Stimulated activated CD4-positive, alpha-beta T cell treated with anti-CD3 and anti-CD28 coated beads, Interleukin-4, amount 100 ng/mL, for 48 hours (primary cell): Measurements from ENCODE around the gene LAMC1.

Experiments used
- DNase-seq, 2 donors: peaks; one replicate each; pipeline ENCODE4 v3.0.0-alpha.2; 2020; ENCODE audit warnings: low read depth in 2 of 2

The LAMC1 gene

GRCh38 chr1:183080406-183080805 lies 57.2 kb downstream of the LAMC1 start:
- DNase-seq, result no peak

- no peak for DNase-seq
Measured at GRCh38 chr1:183081402-183082120, 58.3 kb downstream of the LAMC1 start.

DNA sequence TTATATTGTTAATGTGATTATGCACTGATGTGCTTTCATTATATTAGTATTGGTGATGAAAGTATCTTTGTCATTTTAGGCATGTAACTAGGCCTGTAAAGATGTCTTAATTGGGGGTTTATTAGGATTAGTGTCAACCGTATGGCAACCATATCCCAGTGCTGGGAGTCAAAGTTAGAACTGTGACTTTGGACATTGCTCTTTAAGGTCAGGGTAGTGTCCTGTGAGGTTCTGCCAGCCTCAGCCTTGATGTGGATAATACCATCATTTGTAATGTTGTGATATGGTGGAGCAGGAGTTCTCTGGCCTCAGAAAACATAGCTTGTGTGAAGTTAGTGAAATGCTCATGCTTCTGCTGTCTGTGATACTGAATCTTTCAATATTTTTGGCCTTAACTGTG lies 59.4 kb downstream of the LAMC1 start:
- no peak for DNase-seq

GRCh38 chr1:183087001-183087400 lies 63.8 kb downstream of the LAMC1 start:
- no peak for DNase-seq

DNA sequence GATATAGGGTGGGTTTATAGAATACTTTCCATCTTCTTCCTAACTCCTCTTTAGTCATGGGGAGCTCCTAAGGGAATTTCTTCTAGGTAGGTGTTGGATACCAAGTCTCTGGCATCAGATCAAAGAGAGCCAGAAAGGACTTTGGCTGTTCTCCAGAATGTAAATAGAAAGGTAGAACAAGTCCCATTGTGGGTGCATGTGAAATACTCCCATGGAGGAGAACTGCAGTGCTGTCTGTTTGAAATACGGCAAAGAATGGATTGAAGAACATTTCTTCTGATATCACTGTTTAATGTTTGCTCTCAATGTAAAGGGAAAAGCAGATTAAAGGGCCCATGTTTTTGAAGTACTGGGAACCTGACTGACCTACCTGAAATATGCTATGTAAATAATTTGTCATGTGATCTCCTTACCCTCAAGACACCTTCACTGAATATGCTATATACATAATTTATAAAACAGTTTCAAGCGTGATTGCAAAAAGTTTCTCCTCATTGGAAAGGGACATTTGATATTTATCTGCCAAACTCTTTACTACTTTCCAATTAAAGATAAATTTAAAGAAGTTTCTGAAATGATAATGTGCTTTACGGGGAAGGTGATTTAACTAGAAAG lies 65.9 kb downstream of the LAMC1 start:
- DNase-seq, result no peak

DNA sequence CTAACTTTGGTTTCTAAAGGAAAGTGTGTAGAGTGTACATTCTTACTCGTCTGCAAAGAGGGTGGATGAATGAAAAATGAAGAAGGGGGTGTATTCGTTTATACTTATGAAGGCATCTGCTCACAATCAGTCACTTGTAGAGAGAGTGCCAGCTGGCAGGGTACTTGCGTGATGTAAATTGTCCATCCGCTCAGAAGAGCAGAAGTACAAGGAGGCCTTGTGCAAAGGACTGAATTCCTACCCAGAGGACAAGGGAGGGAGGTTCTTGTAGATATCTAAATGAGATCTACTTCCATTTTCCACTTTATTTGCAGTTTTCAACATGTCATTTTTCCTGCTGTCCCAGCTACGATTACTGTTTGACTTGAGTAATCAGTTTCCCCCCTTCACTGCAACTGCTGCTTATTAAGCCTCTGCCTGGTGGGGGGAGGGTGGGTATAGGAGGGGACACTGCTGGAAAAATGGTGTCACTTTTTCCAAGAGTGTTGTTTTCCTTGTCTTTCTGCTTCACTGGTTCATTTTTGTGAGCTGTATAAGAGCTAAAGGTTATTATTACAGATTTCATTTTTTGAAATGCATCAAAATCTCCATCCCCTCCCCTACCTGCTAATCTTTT lies 67.3 kb downstream of the LAMC1 start:
- no peak for DNase-seq

DNA sequence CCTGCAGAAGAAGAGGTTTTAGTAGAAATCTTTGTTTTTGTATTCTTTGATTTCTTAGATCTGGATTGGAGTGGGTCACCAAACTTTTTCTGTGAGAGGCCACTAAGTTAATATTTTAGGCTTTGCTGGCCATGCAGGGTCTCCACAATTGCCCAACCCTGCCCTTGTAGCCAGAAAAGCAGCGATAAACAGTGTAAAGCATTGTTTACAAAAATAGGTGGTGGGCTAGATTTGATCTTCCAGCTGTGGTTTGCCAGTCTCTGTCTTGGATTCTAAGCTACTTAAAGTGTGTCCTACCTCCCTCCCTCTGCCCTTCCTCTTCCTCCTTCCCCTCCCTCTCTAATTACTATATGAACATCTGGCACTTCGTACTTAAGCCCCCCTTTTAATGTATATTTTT lies 68.0 kb downstream of the LAMC1 start:
- no peak for DNase-seq

GRCh38 chr1:183092350-183092749 lies 69.1 kb downstream of the LAMC1 start:
- no peak for DNase-seq

DNA sequence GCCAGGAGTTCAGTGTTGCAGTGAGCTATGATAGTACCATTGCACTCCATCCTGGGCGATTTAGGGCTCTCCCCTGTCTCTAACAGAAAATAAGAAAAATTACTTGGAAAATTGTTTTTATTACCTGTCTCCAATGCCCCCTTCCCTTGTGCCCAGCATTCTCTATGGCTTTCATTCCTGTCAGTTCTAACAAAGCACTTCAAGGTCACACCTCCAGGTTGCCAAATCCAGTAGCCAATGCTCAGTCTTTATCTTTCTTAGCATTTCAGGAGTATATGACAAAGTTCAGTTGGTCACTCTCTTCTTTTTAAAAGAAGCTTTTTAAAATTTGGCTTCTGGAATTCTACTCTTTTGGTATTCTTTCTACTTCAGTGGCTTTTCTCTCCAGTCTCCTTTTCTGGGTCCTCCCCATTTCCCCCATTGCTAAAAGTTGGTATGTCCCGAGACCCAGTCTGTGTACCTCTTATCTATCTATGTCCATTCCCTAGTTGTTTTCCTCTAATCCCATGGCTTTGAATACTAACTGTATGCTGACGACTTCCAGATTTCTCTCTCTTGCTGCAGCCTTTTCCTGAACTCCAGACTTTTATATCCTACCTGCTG lies 69.9 kb downstream of the LAMC1 start:
- DNase-seq, result no peak

GRCh38 chr1:183093786-183094298 lies 70.6 kb downstream of the LAMC1 start:
- DNase-seq, result no peak

GRCh38 chr1:183094351-183094750 lies 71.1 kb downstream of the LAMC1 start:
- DNase-seq, result no peak

DNA sequence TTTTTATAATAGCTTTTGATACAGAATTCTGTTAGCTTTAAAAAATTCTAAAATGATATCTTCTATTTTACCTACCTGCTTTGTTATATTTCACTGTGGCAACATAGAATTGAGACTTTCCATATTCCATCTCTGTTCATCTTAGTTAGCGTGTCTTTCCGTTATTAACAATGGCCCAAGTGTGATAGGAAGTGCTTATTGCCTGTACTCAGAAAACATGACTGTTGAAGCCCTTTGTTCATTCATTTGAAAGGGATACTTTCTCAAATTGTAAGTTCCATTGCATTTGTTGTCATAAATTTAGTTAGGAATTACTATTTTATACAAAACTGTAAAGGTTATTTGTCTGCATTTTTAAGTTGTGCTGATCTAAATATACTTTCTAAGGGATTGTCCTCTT lies 73.1 kb downstream of the LAMC1 start:
- DNase-seq, result no peak

DNA sequence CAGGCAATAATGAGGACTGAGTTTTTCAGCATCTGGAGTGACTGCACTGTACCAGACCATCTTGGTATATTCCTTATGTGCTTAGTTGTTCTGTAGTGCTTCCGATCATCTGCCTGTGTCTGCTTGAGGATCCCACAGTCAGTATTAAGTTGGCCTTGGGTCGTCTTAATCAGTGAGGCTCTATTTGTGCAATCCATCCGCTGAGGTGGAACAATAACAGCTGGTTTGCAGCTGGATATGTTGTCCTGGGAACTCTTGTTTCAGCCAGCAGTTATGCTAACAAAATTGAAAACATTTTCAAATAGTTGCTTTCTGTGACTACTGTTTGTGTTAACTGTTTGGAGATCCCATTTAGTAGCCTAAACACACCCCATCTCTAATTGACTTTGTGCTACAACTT lies 73.7 kb downstream of the LAMC1 start:
- no peak for DNase-seq

DNA sequence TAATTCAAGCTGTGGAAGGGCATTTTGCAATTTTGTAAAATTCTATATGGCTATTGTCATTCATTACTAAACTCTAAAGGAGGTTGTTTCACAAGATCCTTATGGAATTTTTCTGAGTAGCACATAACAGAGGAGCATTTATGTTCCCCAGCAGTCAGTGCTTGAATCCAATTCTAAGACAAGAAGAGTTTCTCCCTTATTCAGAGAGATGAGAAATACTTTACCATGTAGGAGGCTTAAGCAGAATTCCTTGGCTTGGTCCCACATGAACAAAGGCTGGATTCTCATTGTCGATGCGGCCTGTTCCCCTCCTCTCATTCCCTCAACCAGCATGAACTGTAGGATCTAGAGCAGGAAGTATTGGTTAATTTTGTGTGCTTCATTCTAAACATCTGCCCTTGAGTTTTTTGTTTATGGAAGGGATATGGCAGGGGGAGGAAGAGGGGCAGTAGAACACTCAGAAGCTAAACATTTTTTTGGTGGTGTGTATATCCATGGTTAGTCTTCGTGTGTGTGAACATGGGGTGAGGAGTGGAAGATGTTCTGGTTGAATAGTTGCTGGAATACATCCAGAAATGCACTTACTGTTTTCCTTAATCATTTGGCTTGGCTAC lies 74.3 kb downstream of the LAMC1 start:
- no peak for DNase-seq

- DNase-seq, result no peak
Measured at GRCh38 chr1:183098317-183098716, 75.1 kb downstream of the LAMC1 start.

- DNase-seq, result no peak
Measured at GRCh38 chr1:183100361-183100974, 77.2 kb downstream of the LAMC1 start.

DNA sequence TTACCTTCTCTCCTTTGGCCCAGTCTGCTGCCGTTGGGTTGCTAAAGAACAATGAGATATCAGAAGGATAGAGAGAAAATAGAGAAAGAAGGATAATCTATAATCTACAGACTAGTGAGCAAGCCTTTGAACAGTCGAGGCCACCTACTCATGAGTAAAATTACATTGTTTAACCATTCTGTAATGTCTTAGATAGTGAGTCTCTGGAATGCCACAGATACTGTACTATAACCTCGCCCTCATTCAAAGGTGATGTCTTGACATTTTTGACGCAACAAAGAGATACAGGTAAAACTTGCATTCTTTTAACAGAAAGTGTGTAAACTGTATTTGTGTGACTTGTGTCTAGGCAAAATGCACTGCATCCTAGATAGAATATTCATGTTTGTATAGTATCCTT lies 77.9 kb downstream of the LAMC1 start:
- no peak for DNase-seq

DNA sequence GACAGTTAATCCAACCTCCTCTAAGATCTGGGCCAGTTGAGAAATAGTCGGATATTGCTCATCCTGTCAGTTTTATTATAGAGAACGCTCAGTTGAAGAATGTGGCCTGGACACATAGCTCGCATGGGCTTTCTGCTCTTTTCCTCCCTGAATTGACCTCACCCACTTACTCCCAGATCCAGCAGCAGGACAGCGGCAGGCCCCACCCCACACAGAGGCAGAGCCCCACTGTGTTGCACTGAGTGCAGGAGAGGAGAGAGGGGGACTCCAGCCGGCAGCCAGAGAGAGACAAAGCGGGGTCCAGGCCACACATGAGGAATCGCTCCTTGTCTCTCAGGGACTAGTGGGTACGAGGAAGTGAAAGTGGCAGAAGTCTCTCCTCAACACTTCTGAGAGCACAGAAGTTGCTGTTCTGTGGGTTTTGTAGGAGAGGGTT lies 78.6 kb downstream of the LAMC1 start:
- no peak for DNase-seq

DNA sequence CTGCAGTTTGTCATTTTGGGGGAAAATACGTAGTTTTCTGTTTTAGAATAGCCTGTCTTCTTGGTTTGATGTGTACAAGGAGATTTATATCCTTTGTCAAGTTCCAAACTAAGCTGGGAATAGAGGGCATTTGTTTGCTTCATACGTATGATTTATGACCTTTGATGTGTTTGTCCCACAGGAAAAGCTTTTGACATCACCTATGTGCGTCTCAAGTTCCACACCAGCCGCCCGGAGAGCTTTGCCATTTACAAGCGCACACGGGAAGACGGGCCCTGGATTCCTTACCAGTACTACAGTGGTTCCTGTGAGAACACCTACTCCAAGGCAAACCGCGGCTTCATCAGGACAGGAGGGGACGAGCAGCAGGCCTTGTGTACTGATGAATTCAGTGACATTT lies 79.9 kb downstream of the LAMC1 start:
- no peak for DNase-seq

GRCh38 chr1:183103577-183103976 lies 80.4 kb downstream of the LAMC1 start:
- DNase-seq, result no peak

DNA sequence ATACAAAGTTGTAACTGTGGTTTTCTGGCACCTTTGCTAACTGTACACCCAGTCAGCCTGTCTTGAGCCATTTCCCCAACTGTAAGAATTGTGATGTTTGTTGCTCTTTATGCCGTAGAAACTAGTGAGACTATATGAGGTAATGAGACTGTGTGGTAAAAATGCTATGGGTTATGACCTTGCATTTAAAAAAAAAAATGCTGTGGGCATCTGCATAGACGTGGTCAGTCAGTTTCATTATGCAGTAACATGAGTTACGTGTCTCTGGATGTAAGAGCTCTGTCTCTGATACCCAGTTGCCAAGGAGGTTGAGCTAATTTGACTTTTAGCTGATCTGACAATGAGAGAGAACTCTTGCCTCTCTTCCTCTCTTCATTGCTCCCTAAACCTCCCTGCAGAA lies 82.2 kb downstream of the LAMC1 start:
- no peak for DNase-seq

DNA sequence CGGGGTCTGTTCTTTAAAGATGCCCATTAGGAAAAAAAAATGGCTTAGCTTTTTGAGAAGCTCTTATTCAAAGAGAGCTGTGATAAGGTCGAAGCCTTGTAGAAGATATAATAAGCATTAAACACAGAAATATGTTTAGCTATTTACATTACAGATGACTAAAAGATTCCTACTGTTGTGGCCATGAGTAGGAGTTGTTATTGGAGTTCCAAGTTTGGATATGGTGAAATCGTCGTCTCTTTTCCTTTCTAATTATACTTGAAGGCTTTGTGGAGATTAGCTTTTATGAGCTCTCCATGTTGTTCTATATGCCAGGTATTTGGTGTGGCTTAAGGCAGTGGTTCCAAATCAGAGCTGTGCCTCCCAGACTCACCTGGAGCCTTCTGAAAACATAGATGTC lies 82.9 kb downstream of the LAMC1 start:
- no peak for DNase-seq
